HCT116 (cell line): Measurements from ENCODE around the gene JSRP1. TPM values are rescaled to one million over a fixed set of nuclear protein-coding genes. Genes with fewer than 3 reads are reported as not detected.

Source experiments
- ATAC-seq: fragments of 200-7000 bp; cut with Tn5 transposase; 2 replicates; pipeline ENCODE4 v1.9.1; 2020; ENCODE audit warnings: mild to moderate bottlenecking, moderate library complexity
- BruUV-seq: library from RNA; stranded (reverse); fragments of 400-500 nt; replicated peaks from 2 replicates; lab custom pipeline; 2021; lab: Mats Ljungman, UMichigan
- CTCF ChIA-PET: fragments of 300-600 bp; sonication (Branson Sonifier 250); formaldehyde crosslinking; loops from one replicate; lab custom pipeline; 2021; ENCODE audit warnings: antibody characterized with exemption; lab: Charles Lee
- POLR2A ChIA-PET: fragments of 300-600, 350-600 bp; sonication (Branson Sonifier 250); formaldehyde crosslinking; loops from one replicate; lab custom pipeline; 2021; ENCODE audit warnings: antibody characterized with exemption; lab: Charles Lee
- RAD21 ChIA-PET, 2 experiments: fragments of 300-600 bp; sonication (Branson Sonifier 250); formaldehyde crosslinking; loops; one replicate each; lab custom pipeline; 2023; ENCODE audit warnings: low total read pairs in 2 of 2; ENCODE audit not compliant: uncharacterized antibody in 2 of 2, unreplicated experiment in 2 of 2, low non-redundant PET in 1 of 2; lab: Charles Lee
- DNase-seq: peaks from one replicate; pipeline ENCODE4 v3.0.0-alpha.2; 2010; ENCODE audit warnings: low read depth, low spot score
- H2AFZ ChIP-seq: fragments of 200-600 bp; shearing (Covaris generic), sonication (generic); 2 replicates; pipeline ENCODE4 v1.6.1; 2017; ENCODE audit warnings: low read depth, mixed run types, mixed read lengths, antibody characterized with exemption, low read length; ENCODE audit not compliant: poor library complexity, severe bottlenecking
- H3K27ac ChIP-seq: 2 replicates; pipeline ENCODE4 v1.5.1; 2012; ENCODE audit warnings: low read depth, low read length
- H3K27me3 ChIP-seq: fragments of 200-600 bp; sonication (generic); 2 replicates; pipeline ENCODE4 v1.6.1; 2016; ENCODE audit warnings: mixed run types, low read length, mixed read lengths; ENCODE audit not compliant: insufficient read depth
- H3K36me3 ChIP-seq, 2 experiments: fragments of 200-500 bp in 1 of 2; fragments of 200-600 bp in 1 of 2; sonication (Bioruptor generic) in 1 of 2; sonication (generic) in 1 of 2; 2 replicates each; pipeline versions ENCODE4 v1.5.1 to v1.6.1; 2014 to 2016; ENCODE audit warnings: low read length in 2 of 2, inconsistent platforms in 1 of 2, mixed read lengths in 1 of 2, mixed run types in 1 of 2; ENCODE audit not compliant: insufficient read depth in 2 of 2, control insufficient read depth in 1 of 2
- H3K4me1 ChIP-seq, 2 experiments: fragments of 200-600 bp in 1 of 2; sonication (generic) in 1 of 2; 2 replicates each; pipeline versions ENCODE4 v1.5.1 to v1.6.1; 2012 to 2017; ENCODE audit warnings: low read length in 2 of 2, inconsistent platforms in 1 of 2, mild to moderate bottlenecking in 1 of 2, mixed read lengths in 1 of 2, mixed run types in 1 of 2, moderate library complexity in 1 of 2; ENCODE audit not compliant: insufficient read depth in 2 of 2, control insufficient read depth in 1 of 2
- H3K4me2 ChIP-seq: fragments of 200-600 bp; sonication (generic); 2 replicates; pipeline ENCODE4 v1.6.1; 2017; ENCODE audit warnings: mixed run types, low read length, mixed read lengths
- H3K4me3 ChIP-seq, 2 experiments: fragments of 200-600 bp in 1 of 2; sonication (generic) in 1 of 2; replicated peaks in 1 of 2; 2 replicates each; pipeline ENCODE4 v1.5.1; 2011 to 2016; ENCODE audit warnings: low read length in 2 of 2, control low read depth in 1 of 2, low read depth in 1 of 2, mild to moderate bottlenecking in 1 of 2, mixed read lengths in 1 of 2, mixed run types in 1 of 2
- H3K79me2 ChIP-seq: fragments of 200-600 bp; sonication (generic); 2 replicates; pipeline ENCODE4 v1.6.1; 2017; ENCODE audit warnings: mild to moderate bottlenecking, mixed run types, low read length, moderate library complexity, mixed read lengths; ENCODE audit not compliant: insufficient read depth
- H3K9ac ChIP-seq: fragments of 200-600 bp; sonication (generic); 2 replicates; pipeline ENCODE4 v1.6.1; 2016; ENCODE audit warnings: low read length, mixed read lengths
- H3K9me2 ChIP-seq: fragments of 200-600 bp; sonication (generic), shearing (Covaris generic); 2 replicates; pipeline ENCODE4 v1.6.1; 2017; ENCODE audit warnings: mixed run types, mild to moderate bottlenecking, moderate library complexity; ENCODE audit not compliant: insufficient read depth
- H3K9me3 ChIP-seq, 2 experiments: fragments of 200-500 bp in 1 of 2; fragments of 200-600 bp in 1 of 2; sonication (Bioruptor generic) in 1 of 2; sonication (generic) in 1 of 2; 2 replicates each; pipeline ENCODE4 v1.6.1; 2014 to 2017; ENCODE audit warnings: low read length in 2 of 2, mixed read lengths in 2 of 2, inconsistent platforms in 1 of 2, low read depth in 1 of 2, mild to moderate bottlenecking in 1 of 2, mixed run types in 1 of 2, moderate library complexity in 1 of 2; ENCODE audit not compliant: control insufficient read depth in 1 of 2, insufficient read depth in 1 of 2
- H4K20me1 ChIP-seq: fragments of 200-600 bp; sonication (generic), shearing (Covaris generic); 2 replicates; pipeline ENCODE4 v1.6.1; 2017; ENCODE audit warnings: mixed run types, mild to moderate bottlenecking, moderate library complexity; ENCODE audit not compliant: insufficient read depth
- ATF3 ChIP-seq: IDR thresholded peaks from 2 replicates; pipeline ENCODE4 v1.6.1; 2012
- CTCF ChIP-seq, 3 experiments: fragments of 200-600 bp in 1 of 3; sonication (generic) in 1 of 3; IDR thresholded peaks in 2 of 3; conservative IDR thresholded peaks in 1 of 3; 2 replicates each; pipeline ENCODE4 v1.5.1; 2012 to 2017; ENCODE audit warnings: low read depth in 2 of 3, low read length in 2 of 3, antibody characterized with exemption in 1 of 3, borderline replicate concordance in 1 of 3, control low read depth in 1 of 3, mild to moderate bottlenecking in 1 of 3, mixed read lengths in 1 of 3, mixed run types in 1 of 3, moderate library complexity in 1 of 3; ENCODE audit not compliant: insufficient read depth in 1 of 3
- EGR1 ChIP-seq: IDR thresholded peaks from 2 replicates; pipeline ENCODE4 v1.6.1; 2012; ENCODE audit warnings: low read depth
- FOSL1 ChIP-seq: IDR thresholded peaks from 2 replicates; pipeline ENCODE4 v1.6.1; 2012; ENCODE audit warnings: low read depth
- JUND ChIP-seq: IDR thresholded peaks from 2 replicates; pipeline ENCODE4 v1.6.1; 2012
- MAX ChIP-seq: IDR thresholded peaks from 2 replicates; pipeline ENCODE4 v1.6.1; 2012
- POLR2A ChIP-seq: IDR thresholded peaks from 2 replicates; pipeline ENCODE4 v1.7.0; 2011; ENCODE audit warnings: borderline replicate concordance; ENCODE audit not compliant: insufficient read depth, insufficient read length; ENCODE audit errors: extremely low read depth
- POLR2AphosphoS5 ChIP-seq: IDR thresholded peaks from 2 replicates; pipeline ENCODE4 v1.6.1; 2011; ENCODE audit warnings: mild to moderate bottlenecking, low read depth, low read length, moderate library complexity
- REST ChIP-seq: IDR thresholded peaks from 2 replicates; pipeline ENCODE4 v1.6.1; 2012; ENCODE audit warnings: low read depth
- SP1 ChIP-seq: IDR thresholded peaks from 2 replicates; pipeline ENCODE4 v1.6.1; 2012; ENCODE audit warnings: low read depth
- TCF7L2 ChIP-seq: IDR thresholded peaks from 2 replicates; pipeline ENCODE4 v1.7.0; 2011; ENCODE audit warnings: borderline replicate concordance, inconsistent platforms; ENCODE audit not compliant: insufficient read depth, insufficient read length; ENCODE audit errors: extremely low read depth
- YY1 ChIP-seq: IDR thresholded peaks from 2 replicates; pipeline ENCODE4 v1.6.1; 2011; ENCODE audit warnings: low read length, low read depth, moderate library complexity, mild to moderate bottlenecking; ENCODE audit not compliant: insufficient replicate concordance; ENCODE audit errors: extremely low read depth
- ZBTB33 ChIP-seq: IDR thresholded peaks from 2 replicates; pipeline ENCODE4 v1.6.1; 2011; ENCODE audit warnings: mild to moderate bottlenecking, low read length, moderate library complexity; ENCODE audit not compliant: insufficient replicate concordance; ENCODE audit errors: extremely low read depth
- ZFX ChIP-seq: fragments of 450-650 bp; IDR thresholded peaks from 2 replicates; pipeline ENCODE4 v1.6.1; 2017
- intact Hi-C: fragments of 100-400 bp; cut with micrococcal nuclease; formaldehyde crosslinking; loops from 2 replicates; pipeline ENCODE4 v1.10.0; 2022
- total RNA-seq: library from RNA; stranded (reverse); gene quantifications from one replicate; pipeline ENCODE4 v1.2.1, GENCODE V29; 2021; ENCODE audit not compliant: unreplicated experiment

Gene JSRP1
- total RNA-seq, 1 experiment from 2014 or later: 0.30 TPM

GRCh38 chr19:2274185-2274711, 18.0 kb upstream of the JSRP1 start:
- H3K9ac ChIP-seq: peak overlapping the region; percentile 52
- H3K4me1 ChIP-seq: peaks cover 9 to 52% of the 10 kb centered on the region in 2 experiments
- H4K20me1 ChIP-seq: peaks cover 18% of the 10 kb centered on the region; the same call in 1 of the 2 replicates
- H3K27ac ChIP-seq: peak overlapping the region; percentile 66
- H3K9me3 ChIP-seq: no peaks in the 10 kb centered on the region
- H3K4me3 ChIP-seq: peak overlapping the region in 1 of 2 experiments; percentile 38; a peak in 1 of 4 replicates
- intact Hi-C loops: no loop called here
- peaks cover 51% of the 10 kb centered on the region for H3K79me2 ChIP-seq
- ChIA-PET POLR2A (interaction anchor here (0.8 kb wide), 1 partner anchor 111 kb away, joined by 6 read pairs; no protein-coding TSS in a partner anchor), CTCF (interaction anchor here (0.9 to 1.9 kb wide), 4 partner anchors 8 to 337 kb away, joined by 3 to 10 read pairs (median 4); no protein-coding TSS in a partner anchor), RAD21 (interaction anchor here in 1 of 2 experiments (0.6 kb wide), 1 partner anchor 114 kb away, joined by 4 read pairs; no protein-coding TSS in a partner anchor)
- DNase-seq: no peak
- H3K4me2 ChIP-seq: peak overlapping the region; percentile 68
- no peaks in the 10 kb centered on the region for H3K9me2 ChIP-seq
- H2AFZ ChIP-seq: no peak overlapping the region
- H3K27me3 ChIP-seq: no peaks in the 10 kb centered on the region
- peaks cover 14 to 28% of the 10 kb centered on the region in 2 experiments; a peak in 2 of 4 replicates for H3K36me3 ChIP-seq
- ATAC-seq: no peak
- BruUV-seq: no TSS peak
- TF ChIP-seq CTCF (IDR thresholded peaks at IDR 0.05 in 2 of 3, conservative IDR thresholded peaks at IDR 0.05 in 1 of 3; ENCODE audit: borderline replicate concordance in 1 of 3, insufficient read depth in 1 of 3, low read depth in 2 of 3, low read length in 2 of 3) (no peak), POLR2A (no peak), FOSL1 (no peak), ATF3 (no peak), YY1 (no peak), MAX (no peak), REST (no peak), SP1 (no peak), JUND (no peak), ZFX (no peak), POLR2AphosphoS5 (no peak), EGR1 (no peak), TCF7L2 (no peak), ZBTB33 (no peak)
